ENCODE measurements around the gene LPIN2. TPM values are rescaled to one million over a fixed set of nuclear protein-coding genes. Genes with fewer than 3 reads are reported as not detected.

Gene LPIN2
- total RNA-seq, 1 experiment from 2014 or later = 5.3 TPM

DNA sequence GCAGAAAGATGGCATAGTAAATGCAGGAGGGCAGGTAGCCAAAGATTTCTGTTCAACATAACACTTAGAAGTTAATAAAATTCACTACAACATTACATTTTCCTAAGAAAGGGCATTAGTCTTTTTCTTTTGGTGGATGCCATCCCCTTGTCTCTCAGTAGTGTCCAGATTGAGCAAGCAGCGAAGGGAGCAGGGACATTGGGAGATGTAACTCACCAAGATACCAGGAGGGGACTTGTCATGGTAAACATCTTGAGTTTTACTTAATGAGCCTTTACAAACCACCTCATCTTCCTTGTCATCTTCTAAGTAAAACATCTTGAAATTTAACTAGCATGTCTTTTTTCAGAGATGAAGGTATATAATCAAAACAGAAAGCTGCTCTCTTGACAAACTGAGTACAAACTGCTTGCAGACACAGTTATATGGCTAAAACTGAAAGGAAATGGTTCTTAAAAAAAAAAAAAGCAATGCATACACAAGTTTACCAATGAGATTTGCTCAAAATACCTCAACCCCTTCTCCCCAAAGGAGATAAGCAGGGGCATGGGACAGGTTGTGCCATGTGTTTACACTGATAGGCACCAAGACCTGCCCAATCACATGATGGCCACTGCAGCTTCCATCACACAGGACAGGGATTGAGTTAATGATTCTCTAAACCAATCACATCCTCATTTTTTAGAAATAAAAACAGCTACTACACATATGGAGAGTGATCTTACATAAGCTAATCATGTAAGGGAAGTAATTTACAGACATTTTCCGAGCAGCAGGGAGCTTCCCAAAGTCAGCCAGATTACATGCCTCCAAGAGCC lies 30.3 kb downstream of the LPIN2 start:
- no peak for DNase-seq (ENCODE audit: low read depth)

DNA sequence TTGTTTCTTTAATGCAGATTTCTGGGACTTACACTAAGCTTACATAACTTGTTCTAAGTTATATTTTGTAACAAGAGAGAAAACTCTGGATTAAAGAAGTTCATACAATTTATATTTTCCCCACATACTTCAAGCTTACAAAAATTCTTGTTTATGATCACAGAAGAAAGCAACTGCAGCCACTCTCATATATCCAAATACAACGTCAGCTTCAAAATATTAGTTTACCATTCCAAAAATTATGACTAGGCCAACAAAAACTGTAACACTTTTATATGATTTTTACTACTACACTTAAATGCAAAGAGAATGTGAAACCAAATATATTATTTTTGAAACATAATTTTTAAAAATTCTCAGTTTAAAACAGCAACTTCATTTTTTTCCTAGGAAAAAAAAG lies 30.9 kb downstream of the LPIN2 start:
- no peak for DNase-seq (ENCODE audit: low read depth)

DNA sequence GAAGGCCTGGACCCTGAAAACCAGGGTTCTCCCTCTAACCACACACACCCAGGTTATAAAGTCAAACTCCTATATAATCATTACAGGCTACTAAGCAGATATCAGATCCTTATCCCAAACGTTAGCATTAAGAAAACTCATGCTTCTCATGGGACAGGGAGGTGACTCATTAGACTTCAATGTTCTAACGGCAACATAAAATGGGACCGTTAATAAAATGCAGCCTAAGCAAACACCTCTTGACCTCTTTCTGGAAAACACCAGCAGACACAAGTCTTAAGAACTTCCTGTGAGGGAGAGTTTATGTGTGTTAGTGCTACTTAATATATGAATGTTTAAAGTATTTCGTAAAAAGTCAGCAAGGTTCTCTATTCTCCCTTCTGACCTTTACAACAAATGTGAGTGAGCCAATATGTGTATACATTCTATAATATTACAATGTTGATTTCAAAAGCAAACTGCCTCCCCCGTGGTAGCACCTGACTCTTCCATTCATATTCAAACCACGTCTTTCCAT lies 31.7 kb downstream of the LPIN2 start:
- DNase-seq (ENCODE audit: low read depth) = peak; percentile 73

DNA sequence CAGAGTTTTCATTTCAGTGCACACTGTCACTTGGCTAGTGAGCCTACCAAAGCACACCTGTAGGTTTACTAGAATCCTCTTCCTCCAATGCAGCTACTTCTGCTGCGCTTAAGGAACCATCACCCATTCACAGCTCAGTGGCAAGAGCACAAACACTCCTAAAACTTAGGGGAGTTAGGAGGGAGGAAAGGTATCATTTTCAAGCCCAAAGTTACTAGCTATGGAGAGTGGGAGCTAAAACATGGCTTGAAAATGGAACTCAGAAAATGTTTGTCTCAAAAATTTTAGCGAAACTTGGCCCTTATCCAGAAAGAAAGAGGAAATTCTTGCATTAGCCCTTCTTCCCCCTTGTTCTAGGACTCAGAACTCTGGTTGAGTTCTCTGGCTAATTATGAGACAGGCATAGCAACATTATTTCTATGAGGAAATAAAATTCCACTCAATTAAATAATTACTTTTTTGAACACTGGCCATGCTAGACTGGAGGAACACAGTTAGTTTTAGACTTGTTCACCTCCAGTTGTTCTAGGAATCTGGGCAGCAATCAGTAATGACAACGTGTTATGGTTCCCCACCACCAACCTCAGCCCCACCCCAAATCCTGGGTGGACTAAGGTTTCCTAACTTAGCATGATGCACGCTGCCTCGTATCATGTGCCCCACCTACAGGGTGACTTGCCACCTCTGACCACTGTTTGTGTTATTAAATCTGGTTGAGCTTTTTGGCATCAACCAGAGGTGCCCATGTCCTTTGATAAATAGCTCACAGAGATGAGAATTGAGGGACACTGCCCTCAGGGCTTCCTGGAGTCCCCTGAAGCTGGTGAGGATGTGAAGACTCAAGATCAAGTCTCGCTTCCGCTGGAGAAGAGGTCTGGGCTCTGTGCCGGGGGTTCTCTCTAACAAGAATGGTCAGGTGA lies 32.8 kb downstream of the LPIN2 start:
- DNase-seq (ENCODE audit: low read depth) = no peak

DNA sequence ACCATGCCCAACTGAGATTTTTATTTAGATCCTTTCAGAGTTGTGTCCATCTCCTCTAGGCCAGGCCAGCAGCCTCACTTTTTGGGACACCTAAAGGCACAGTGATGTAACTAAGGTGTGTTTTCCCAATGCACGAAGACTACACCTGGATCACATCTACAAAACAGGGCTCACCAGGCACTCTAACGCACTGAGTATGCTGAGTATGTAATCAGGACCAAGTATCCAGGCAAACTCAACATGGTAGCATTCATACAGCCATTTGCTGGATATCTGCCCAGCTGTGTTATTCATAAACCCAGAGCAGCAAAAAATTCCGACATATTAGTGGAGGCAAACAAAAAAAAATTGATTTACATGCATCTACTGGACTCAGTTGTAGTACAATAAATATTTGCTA lies 33.8 kb downstream of the LPIN2 start:
- no peak for DNase-seq (ENCODE audit: low read depth)

DNA sequence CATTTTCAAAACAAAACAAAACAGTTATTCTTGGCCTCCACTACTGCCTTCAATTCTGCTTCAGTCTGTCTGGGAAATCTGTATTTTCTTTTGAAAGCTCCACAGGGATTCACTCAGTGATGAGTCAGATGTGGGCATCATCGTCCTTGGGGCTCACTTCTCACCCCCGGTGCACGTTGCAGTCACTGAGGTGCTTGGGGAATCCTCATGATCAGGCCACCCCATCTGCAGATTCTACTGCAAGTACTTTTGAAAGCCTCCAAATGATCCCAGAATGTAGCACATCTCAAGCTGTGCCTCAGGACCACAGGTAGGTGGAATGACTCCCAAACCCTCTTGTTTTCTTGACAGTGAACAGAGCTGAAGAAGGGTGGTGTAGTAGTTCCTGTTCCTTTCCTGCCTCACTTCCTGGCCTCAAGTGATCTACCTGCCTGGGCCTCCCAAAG lies 34.3 kb downstream of the LPIN2 start:
- peak; percentile 78 for DNase-seq (ENCODE audit: low read depth)

DNA sequence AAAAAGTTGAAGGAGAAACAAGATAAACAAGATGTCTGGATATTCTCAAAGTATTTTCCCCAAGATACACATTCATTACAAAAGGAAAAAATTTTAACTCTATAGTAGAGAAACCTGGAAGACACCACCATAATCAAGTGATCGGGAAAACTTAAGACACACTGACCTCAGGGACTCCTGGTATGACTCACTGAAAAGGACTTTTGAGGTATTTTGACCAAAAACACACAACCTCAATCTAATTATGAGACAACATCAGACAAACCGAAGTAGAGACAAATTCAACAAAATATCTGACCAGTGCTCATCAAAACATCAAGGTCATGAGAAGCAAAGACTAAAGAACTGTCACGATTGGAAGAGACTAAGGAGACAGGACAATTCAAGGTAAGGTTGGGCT lies 34.7 kb downstream of the LPIN2 start:
- DNase-seq (ENCODE audit: low read depth) = no peak

DNA sequence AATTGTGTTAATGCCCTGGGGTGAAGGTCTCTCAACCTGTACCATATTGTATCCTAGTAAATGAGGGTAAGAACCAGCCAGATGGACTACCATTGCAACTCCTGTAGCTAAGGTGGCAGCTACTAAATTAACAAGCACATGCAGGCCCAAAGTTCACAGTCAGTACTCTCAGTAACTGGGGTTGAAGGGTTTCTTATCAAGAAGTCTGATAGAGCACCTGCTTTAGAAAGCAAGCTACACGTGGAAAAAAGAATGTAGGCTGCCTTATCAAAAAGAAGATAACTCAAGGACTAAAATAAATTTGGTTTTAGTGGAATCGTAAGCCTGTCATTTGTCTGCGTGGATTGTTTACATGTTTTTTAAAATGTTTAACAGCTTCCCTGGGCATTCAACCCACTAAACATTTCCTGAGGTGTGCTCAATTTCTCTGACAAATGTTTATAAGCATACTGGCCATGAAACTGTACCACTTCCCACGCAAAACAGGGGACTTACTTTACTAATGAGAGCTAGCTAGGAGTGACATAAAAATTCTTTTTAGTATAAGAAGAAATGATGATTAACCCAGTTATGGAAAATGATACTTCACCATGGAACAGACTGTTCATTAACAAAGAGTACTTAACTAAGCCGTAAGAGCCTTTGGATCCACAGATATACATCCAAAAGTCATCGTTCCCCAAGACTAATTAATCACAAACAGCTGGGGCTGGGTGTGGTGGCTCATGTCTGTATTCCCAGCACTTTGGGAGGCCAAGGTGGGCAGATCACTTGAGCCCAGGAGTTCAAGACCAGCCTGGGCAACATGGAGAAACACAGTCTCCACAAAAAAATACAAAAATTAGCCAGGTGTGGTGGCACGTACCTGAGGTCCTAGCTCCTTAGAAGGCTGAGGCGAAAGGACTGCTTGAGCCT lies 36.5 kb downstream of the LPIN2 start:
- no peak for DNase-seq (ENCODE audit: low read depth)

DNA sequence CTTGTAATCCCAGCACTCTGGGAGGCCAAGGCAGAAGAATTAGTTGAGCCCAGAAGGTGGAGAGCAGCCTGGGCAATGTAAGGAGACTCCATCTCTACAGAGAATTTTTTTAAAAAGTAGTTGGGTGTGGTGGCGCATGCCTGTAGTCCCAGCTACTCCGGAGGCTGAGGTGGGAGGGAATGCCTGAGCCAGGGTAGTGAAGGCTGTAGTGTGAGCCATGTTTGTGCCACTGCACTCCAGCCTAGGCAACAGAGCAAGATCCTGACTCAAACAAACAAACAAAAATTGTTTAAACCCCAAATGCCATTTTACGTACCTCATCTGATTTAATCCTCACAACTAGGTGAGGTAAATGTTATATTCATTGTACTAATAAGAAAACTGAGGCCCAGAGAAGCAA lies 38.2 kb downstream of the LPIN2 start:
- DNase-seq (ENCODE audit: low read depth) = no peak

DNA sequence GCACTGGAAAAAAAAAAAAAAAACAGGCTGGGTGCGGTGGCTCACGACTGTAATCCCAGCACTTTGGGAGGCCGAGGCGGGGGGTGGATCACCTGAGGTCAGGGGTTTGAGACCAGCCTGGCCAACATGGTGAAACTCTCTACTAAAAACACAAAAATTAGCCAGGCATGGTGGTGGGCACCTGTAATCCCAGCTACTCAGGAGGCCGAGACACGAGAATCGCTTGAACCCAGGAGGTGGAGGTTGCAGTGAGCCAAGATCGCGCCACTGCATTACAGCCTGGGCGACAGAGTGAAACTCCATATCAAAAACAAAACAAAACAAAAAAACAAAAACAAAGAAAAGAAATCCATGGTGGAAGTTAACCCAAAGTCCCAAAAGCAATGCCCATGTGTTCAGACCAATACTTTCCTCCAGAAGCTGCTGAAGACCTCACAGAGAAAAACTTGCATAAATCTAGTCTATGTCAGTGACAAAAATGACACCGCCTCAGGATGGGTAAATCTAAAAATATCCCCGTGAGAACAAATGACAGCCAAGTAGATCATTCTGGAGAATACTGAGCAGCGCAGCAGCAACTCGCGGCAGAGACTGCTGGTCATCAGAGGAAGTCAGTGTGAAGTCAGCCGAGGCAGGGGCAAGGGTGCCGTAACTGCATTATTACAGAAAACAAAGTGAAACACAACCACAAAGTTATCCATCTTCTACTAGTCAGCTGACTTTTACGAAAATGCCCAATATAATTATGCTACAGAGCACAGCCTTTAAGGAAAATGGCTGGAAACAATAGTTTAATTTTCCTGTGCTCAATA lies 41.0 kb downstream of the LPIN2 start:
- DNase-seq (ENCODE audit: low read depth) = no peak

DNA sequence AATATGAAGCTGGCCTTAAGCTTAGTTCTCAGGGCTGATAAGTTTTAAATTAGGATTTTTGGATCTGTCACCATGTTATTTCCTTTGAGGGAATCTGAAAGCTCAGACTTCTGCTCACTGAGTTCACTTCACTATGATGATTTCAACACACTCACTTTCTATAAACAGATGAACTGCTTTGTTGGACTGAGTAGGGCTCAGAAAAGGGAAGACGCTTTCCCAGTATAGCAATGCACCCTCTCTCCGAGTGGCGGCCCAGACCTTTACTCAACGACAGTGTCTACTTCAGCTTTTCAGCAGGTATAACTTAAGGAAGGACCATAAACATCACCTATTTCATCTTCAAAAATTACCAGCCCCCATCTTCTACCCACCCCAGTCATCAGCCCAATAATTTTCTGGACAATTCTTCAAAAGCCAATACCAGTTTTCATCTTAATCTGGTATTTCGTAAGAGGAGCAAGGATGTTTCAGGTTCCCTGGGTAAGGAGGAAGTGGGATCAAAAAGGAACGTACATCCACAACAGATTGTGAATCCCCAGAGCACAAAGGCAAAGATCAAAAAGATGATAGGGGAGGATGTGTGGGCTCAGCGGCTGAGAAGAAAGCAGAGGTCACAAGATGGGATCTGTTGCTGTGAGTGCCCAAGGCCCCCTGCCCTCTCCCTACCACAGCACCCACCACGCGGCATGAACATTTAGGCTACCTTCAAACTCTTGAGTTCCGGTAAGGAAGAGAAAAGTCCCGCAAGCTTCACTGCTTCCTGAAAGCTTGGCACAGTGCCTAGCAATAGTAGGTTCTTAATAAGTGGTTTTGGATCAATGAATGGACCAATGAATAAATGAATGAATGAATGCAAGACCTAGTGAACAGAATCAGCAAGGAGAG lies 41.9 kb downstream of the LPIN2 start:
- DNase-seq (ENCODE audit: low read depth) = no peak

DNA sequence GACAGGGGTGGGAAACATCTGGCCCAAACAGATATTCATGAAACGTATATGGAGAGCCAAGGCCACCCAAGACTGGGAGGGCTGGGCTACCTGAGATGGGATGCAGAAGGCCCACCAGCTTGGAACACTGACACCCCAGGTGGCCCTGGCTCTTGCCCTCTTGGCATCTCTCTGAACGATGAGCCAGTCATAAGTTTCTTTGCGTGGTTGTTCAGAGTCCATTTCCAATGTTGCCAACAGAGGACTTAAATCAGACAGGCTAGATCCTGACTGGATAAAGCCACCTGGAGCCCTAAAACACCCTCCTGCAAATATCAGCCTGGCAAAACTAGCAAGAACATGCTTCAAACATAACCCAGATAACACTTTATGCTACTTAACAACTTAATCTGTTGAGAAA lies 42.6 kb downstream of the LPIN2 start:
- no peak for DNase-seq (ENCODE audit: low read depth)

DNA sequence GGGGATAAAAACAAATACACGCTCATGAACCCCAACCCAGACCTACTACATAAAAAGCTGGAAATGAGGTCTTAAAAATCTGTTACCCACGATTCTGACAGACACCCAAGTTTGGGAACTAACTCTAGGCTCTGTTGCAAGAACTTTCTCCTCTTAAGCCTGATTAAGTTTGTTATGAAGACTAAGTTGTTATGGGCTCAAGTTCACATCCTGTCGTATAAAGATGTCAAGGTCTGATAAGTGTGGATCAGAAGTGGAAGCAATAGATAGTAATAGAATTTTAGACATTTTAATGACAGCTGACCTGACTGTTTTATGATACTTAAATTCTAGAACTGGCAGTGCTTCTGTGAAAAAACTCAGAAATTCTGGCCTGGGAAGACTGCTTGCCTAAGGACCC lies 43.2 kb downstream of the LPIN2 start:
- no peak for DNase-seq (ENCODE audit: low read depth)

DNA sequence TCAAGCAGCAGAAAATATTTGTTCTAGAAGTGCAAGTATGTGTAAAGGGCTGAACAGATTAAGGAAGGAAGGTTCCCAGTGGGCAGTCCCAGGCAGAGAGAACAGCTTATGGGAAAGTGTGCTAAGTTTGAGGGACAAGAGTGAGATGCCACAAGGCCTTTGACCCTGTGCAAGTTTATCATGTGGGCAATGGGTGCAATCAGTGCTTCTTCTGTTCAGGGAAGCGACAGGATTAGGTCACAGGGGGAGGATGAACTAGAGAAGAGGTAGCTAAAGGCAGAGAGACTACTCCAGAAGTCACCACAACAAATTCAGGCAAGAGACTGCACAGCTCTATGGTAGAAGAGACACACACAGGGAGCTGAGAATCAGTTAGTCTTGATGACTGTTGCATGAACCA lies 44.3 kb downstream of the LPIN2 start:
- DNase-seq (ENCODE audit: low read depth) = no peak

DNA sequence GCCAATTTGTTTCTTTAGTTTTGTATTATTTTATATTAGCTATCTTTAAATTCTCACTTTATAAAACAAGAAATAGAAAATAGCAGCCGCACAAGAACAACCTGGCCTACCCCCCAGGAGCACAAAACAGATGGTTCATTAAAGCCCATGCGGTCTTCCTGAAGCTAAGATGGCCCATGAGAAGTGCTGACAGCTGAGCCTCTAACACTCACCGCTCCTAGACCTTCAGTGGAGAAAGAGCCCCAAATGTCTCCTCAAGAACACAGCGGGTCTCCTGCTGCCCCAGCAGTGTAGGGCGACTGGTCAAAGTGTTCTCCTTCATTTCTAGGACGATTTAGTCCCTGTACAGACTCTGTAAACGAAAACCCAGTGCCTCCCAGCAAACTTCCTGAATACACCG lies 45.1 kb downstream of the LPIN2 start:
- no peak for DNase-seq (ENCODE audit: low read depth)

DNA sequence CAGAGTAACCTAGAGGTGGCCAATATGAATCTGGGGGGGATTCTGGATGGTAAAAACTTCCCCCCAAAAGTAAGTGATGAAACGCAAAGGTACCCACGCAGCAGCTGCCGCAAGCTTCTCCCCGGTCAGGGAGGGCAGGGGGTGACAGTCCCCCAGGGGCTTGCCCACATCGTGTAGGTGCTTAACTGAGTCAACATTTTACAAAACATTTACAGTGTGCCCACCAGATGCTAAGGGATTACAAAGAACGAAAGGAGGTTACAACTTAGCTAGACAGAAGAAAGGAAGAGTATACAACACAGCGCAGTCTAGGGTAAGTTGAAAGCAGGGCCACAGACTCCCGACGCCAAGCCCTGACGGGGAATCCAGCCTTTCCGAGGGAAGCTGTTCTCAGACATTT lies 45.6 kb downstream of the LPIN2 start:
- DNase-seq (ENCODE audit: low read depth) = no peak

DNA sequence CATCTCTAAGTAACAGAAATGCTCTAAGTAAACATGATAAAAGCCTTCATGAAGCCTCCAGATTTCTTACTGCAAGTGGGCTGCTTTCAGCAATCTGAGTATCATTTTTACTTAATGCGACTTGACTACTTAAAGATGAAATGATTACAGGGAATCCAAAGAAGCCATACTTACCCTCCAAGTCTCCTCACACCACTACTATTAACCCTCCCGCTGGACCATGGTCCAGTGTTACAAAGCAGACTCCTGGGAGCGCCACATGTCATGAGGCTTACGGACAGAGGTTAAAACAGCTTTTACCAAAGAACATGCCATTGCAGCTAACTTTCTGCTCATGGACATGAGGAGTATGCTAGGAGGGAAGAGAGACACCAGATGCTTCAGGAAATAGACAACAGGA lies 46.4 kb downstream of the LPIN2 start:
- DNase-seq (ENCODE audit: low read depth) = no peak

DNA sequence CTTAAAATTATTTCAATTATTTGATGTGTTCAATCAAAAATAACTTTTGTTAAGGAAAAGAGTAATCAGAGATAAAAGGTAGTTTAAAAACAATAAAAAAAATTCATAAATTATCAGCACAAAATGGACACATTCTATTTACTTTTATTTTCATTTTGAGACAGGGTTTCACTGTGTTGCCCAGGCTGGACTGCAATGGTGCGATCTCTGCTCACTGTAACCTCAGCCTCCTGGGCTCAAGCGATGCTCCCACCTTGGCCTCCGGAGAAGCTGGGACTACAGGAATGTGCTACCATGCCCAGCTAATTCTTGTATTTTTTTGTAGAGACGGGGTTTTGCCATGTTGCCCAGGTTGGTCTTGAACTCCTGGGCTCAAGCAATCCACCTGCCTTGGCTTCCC lies 47.1 kb downstream of the LPIN2 start:
- no peak for DNase-seq (ENCODE audit: low read depth)

DNA sequence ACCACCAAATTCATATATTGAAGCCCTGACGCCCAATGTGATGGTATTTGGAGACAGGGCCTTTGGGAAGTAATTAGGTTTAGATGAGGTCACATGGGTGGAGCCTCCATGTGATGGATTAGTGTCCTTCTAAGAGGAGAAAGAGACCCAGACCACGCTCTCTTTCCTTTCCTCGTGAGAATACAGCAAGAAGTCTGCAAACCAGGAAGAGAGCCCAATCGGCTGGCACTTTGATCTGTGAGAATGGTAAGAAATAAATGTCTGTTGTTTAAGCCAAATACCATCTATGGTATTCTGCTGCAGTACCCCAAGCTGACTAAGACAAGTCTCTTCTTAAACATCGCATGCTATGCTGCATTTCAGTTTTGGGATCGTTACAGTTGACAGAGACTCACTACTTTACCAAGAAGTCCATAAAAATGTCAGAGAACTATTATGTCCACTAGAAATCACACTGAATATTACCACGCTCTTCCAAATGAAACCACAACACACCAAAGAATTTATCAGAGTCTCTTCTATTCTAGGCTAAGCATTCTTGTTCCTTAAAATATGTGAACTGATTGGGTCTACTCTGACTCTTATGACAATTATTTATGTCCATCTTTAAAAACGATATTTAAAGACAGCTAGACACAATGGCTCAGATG lies 48.5 kb downstream of the LPIN2 start:
- no peak for DNase-seq (ENCODE audit: low read depth)
